ENCODE results near the gene NUP188.
"Not testable (repeated sequence)": the region's sequence is repeated elsewhere in the genome, so short reads cannot be mapped to it uniquely, and the experiment has no call there.

NUP188 gene

GRCh38 chr9:128945798-128946501 lies 1.5 kb upstream of the NUP188 start:
- no peak for FAIRE-seq

GRCh38 chr9:128946571-128947276 lies 775 bp upstream of the NUP188 start:
- FAIRE-seq: no peak

- no peak for FAIRE-seq
These were observed 297 bp upstream of the NUP188 start for GRCh38 chr9:128947277-128947526.

GRCh38 chr9:128961403-128961802 lies 13.9 kb downstream of the NUP188 start:
- FAIRE-seq: not testable (repeated sequence)

GRCh38 chr9:128969491-128969890 lies 22.0 kb downstream of the NUP188 start:
- no peak for FAIRE-seq

GRCh38 chr9:128972956-128973355 lies 25.5 kb downstream of the NUP188 start:
- no peak for FAIRE-seq

GRCh38 chr9:128979111-128979510 lies 31.6 kb downstream of the NUP188 start:
- no peak for FAIRE-seq

- FAIRE-seq: no peak
These were observed 36.0 kb downstream of the NUP188 start for GRCh38 chr9:128983536-128983935.

- no peak for FAIRE-seq
These were observed 39.2 kb downstream of the NUP188 start for GRCh38 chr9:128986671-128987070.

GRCh38 chr9:128987805-128988204 lies 40.3 kb downstream of the NUP188 start:
- no peak for FAIRE-seq

- no peak for FAIRE-seq
These were observed 45.5 kb downstream of the NUP188 start for GRCh38 chr9:128992995-128993394.

- no peak for FAIRE-seq
These were observed 48.3 kb downstream of the NUP188 start for GRCh38 chr9:128995791-128996190.

- no peak for FAIRE-seq
These were observed 51.0 kb downstream of the NUP188 start for GRCh38 chr9:128998462-128998861.

- no peak for FAIRE-seq
These were observed 52.2 kb downstream of the NUP188 start for GRCh38 chr9:128999581-129000206.

GRCh38 chr9:129001504-129002325 lies 54.2 kb downstream of the NUP188 start:
- FAIRE-seq: no peak

GRCh38 chr9:129002992-129003391 lies 55.5 kb downstream of the NUP188 start:
- no peak for FAIRE-seq

GRCh38 chr9:129004173-129004572 lies 56.7 kb downstream of the NUP188 start:
- FAIRE-seq: not testable (repeated sequence)

GRCh38 chr9:129005336-129005997 lies 58.0 kb downstream of the NUP188 start:
- no peak for FAIRE-seq

GRCh38 chr9:129006328-129007034 lies 59.0 kb downstream of the NUP188 start:
- FAIRE-seq: no peak

GRCh38 chr9:129007035-129007765 lies 59.7 kb downstream of the NUP188 start:
- no peak for FAIRE-seq

GRCh38 chr9:129007766-129008468 lies 60.4 kb downstream of the NUP188 start:
- no peak for FAIRE-seq

Data from colon (tissue), 2 donors.